ENCODE results near the gene MYO9A.

Gene MYO9A

DNA sequence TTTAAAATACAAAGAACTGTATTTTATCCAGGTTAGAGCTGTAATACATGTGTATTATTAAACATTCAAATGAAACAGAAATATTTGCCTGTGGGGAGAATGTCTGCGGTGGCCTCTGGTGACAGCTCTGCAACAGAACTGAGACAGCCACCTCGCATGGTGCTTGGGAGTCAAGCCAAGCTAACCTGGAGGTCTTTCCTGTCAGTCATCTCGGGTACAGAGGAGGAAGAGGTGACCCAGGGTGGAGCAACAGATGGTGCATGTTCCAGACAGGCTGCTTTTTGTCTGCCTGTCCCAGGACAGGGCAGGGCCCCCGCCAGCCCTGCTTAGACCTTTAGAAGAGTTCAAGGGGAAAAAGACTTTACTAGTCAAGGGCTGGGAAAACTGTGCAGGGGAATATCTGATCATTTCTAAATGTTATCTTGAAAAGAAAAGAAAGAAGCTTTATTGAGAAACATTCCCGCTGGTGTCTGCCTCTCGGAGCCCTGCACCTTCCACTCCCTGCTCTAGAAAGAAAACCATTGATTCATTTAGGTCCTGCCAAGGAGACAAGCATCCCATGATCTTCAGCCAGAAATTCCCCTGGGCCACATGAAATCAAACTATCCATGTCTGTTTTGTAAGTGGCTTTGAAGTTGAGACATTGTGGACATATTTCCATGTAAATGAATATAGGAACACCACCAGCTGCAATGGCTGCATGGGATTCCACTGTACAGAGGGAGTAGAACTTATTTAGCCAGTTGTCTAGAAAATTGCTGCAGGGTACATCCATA, 313.1 kb downstream of the MYO9A start:
- no peak for DNase-seq

DNA sequence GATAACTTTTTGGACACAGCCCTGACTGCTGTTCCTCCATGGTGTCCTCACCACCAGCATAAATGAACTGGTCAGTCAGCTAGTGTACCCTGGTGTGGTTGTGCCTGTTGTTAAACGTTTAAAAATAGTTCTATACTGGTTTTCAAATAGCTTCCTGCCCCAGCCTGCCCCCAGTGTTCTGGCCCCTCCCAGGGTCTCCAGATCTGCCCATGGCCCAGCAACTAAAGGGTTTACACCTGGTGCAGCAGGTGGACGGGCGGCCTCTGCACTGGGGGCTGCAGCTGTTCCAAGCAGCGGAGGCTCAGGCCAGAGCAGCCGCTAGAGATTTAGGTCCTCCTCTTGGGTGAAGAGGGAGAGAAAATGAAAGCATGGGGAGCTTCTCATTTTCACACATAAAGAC, 313.7 kb downstream of the MYO9A start:
- no peak for DNase-seq

- no peak for DNase-seq
These were observed 315.2 kb downstream of the MYO9A start for GRCh38 chr15:71802770-71803169.

DNA sequence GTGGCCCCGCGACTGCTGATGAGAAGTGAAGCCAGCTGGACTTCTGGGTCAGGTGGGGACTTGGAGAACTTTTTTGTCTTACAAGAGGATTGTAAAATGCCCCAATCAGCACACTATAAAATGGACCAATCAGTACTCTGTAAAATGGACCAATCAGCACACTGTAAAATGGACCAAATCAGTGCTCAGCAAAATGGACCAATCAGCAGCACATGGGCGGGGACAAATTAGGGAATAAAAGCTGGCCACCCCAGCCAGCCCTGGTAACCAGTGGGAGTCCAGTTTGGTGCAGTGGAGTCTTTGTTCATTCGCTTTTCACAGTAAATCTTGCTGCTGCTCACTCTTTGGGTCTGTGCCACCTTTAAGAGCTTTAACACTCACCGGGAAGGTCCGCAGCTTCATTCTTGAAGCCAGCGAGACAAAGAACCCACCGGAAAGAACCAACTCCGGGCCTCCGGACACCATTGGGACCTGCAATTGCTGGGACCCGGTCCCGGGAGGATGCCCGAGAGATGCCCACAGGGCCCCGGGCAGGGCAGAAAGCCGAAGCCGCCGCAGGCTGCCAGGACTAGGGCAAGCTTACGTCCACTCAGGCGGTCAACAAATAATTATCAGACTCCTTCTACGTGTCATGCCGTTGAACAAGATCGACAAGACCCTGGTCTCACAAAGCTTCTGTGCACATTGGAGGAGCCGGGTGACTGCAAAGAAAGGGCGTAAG, 315.9 kb downstream of the MYO9A start:
- no peak for DNase-seq

DNA sequence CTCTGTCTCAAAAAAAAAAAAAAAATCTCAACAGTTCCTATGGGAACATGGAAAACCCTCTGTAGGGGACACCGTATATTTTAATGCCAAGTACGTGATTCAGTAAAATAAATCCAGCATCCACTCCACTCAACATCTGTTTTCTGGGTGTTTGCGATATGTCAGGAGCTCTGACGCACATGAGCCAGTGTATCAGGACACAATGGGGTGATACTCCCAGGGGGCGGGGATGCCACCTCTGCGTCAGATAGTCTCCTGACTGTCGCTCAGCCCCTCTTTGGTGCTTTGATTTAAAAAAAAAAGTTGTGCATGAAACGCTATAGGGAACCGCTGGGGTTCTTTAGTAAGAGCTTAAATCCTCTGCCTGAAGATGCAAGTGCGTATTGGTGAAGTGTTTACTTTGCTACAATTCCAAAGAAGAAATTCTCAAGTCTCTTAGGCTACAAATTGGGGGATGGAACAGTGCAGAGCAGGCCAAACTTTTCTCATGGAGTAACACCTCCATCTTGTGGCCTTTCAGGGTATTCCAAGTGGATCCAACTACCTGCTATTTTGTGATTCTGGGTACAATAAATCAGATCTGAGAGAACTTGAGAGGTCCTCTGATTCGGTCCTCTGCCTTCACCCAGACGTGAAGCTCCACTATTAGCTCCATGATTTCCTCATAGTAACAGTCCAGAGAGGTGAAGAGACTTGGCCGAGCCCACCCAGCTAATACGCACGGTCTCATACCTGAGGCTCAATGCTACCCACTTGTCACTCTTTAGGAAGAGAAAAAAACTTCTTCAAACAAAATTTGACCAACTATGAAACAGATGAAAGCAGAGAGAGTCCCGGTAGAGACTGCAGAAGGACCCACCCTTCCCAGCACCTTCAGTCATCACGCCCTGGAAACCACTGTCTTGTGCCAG, 316.9 kb downstream of the MYO9A start:
- peak; percentile 47 for DNase-seq

GRCh38 chr15:71800190-71800589, 317.8 kb downstream of the MYO9A start:
- DNase-seq, result no peak

GRCh38 chr15:71798641-71799040, 319.3 kb downstream of the MYO9A start:
- DNase-seq, result no peak

GRCh38 chr15:71792521-71792920, 325.4 kb downstream of the MYO9A start:
- no peak for DNase-seq

DNA sequence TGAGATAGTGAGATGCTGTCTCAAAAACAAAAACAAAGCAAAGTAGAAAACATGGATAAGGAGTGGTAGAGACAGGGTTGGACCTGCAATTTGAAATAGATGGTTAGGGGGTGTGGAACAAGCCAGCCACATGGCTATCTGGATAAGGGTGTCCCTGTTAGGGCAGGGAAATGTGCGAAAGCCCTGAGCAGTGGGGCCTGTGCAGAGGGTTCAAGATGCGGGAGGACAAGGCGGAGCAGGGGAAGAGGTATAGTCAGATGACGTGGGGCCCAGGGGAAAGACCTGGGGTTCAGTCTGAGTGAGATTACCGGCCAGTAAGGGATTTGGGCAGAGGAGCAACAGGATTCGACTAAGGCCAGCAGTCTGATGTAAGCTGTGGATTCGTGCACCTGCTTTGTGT, 326.0 kb downstream of the MYO9A start:
- no peak for DNase-seq

GRCh38 chr15:71790081-71790480, 327.9 kb downstream of the MYO9A start:
- DNase-seq, result no peak

- no peak for DNase-seq
These were observed 328.3 kb downstream of the MYO9A start for GRCh38 chr15:71789616-71790015.

- DNase-seq, result no peak
These were observed 329.0 kb downstream of the MYO9A start for GRCh38 chr15:71788646-71789579.

- no peak for DNase-seq
These were observed 331.3 kb downstream of the MYO9A start for GRCh38 chr15:71786673-71787072.

GRCh38 chr15:71785996-71786395, 332.0 kb downstream of the MYO9A start:
- no peak for DNase-seq

- no peak for DNase-seq
These were observed 333.2 kb downstream of the MYO9A start for GRCh38 chr15:71784719-71785118.

DNA sequence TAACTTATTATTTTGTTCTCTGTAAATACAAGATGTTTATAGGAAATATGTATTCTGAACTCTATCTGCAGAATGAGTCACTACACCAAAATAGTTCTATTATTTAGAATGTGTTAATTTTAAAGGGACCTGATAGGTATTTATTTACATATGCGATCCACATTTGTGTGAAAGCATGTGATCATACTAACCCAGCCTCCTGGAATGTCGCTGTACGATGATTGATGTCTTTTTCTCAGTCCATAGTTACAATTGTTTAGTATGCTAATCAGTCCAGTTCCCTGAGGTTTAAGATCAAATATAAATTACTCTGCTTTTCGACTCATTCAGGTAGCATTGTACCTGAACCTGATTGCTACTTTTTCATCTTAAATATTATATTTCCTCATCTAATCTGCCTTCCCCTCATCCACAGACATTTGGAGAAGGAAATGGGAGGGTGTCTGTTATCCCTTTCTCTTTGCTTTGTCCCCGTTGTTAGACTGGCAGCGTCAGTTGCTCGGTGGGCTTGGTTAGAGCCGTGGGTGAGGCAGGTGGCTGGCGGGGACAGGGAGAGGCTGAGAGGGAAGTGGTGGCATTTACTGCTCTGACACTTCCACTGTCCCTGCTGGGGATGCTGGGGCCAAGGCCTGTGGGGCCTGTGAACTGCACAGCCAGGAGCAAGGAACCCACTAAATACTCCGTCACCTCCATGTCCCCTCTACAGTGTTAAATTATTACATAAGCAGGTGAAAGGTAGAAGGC, 335.4 kb downstream of the MYO9A start:
- no peak for DNase-seq

DNA sequence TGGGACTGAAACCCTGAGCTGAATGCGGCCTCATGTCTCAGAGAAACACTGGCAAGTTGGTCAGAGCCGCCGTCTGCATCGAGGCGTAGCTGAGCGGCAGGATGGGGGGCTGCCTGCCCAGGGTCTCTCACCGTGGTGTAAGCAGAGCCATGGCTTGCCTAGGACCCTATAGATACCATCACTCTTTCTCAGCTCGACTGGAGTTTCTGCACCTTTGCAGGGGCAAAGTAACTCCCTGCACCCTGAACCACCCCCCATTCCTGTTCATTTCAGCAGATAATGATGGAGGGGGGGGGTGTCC, 336.0 kb downstream of the MYO9A start:
- DNase-seq, result no peak

DNA sequence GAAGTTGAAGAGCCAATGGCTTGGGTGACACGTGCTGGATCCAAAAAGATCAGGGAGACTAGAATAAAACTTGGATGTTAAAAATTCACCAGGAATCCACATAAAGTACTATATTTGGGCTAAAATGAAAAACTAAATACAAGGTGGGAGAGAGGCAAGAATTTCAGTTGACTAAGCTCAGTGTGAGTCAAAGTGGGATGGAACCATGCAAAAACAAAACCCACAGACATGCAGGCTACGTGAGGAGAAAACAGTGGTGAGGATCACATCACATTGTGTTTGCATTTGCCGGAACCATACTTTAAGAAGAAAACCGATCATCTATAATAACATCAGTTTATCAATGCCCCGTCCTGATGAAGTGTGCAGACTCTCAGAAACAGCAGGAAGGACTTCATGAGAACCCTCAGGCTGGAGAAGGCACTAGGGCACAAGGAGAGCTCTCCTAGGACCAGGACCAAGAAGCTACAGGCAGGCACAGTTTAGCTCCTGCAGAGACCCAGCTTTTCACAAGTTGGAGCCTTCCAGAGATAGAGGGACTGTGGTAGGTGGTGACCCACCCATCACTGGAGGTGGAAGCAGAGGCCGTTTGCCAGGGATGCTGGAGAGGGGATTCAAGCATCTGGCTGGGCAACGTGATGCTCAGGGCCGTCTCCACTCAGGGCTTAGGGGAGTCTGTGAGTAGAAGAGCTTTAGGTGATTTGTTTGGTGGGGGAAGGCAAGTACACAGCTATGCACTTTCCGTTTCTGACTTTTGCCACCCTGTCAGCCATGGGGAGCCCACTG, 336.6 kb downstream of the MYO9A start:
- no peak for DNase-seq

- peak; percentile 49 for DNase-seq
These were observed 337.6 kb downstream of the MYO9A start for GRCh38 chr15:71780115-71780976.

Data from NCI-H1436 (cell line).